ENCODE data around the gene CDKN1C. TPM values are rescaled to one million over a fixed set of nuclear protein-coding genes. Genes with fewer than 3 reads are reported as not detected.
A peak's percentile ranks its signal among the peaks of the same experiment; 100 is the strongest.

CDKN1C gene
- total and polyA plus RNA-seq, 2 donors (not counting 1 experiment from before 2014, with no cell fraction given), result 8.6 to 31.5 TPM

GRCh38 chr11:2838091-2838490, 47.5 kb downstream of the CDKN1C start:
- no peaks in the 10 kb centered on the region for H3K79me2 ChIP-seq (ENCODE audit: control insufficient read depth, insufficient read depth, low read length)
- no peaks in the 10 kb centered on the region for H3K36me3 ChIP-seq (ENCODE audit: control insufficient read depth, insufficient read depth, low read length)
- no peaks in the 10 kb centered on the region for H3K4me1 ChIP-seq (ENCODE audit: control insufficient read depth, extremely low read depth, insufficient read depth, low read length)
- no peak overlapping the region for H3K9ac ChIP-seq (ENCODE audit: insufficient read depth, low read length)
- H4K20me1 ChIP-seq (ENCODE audit: control insufficient read depth, extremely low read depth, insufficient read depth, low read length), result no peaks in the 10 kb centered on the region
- H2AFZ ChIP-seq (ENCODE audit: low read length), result no peak overlapping the region
- no peak overlapping the region for H3K4me3 ChIP-seq (replicated peaks in 1 of 4; ENCODE audit: control extremely low read depth in 1 of 4, insufficient read depth in 1 of 4, low read depth in 3 of 4, low read length in 4 of 4)
- no peak overlapping the region for H3K27ac ChIP-seq (ENCODE audit: insufficient read depth, low read length)
- H3K4me2 ChIP-seq (ENCODE audit: extremely low read depth, insufficient read depth, low read length), result no peak overlapping the region
- H3K27me3 ChIP-seq (ENCODE audit: control insufficient read depth, insufficient read depth, low read length), result peaks cover 5% of the 10 kb centered on the region
- TF ChIP-seq EZH2 (IDR thresholded peaks at IDR 0.05; ENCODE audit: low read length, missing control alignments) (no peak), CTCF (conservative IDR thresholded peaks at IDR 0.05 in 1 of 2, IDR thresholded peaks at IDR 0.05 in 1 of 2; ENCODE audit: low read depth in 1 of 2, low read length in 2 of 2) (no peak)
- DNase-seq (ENCODE audit: low read depth in 2 of 2), result no peak
- no peaks in the 10 kb centered on the region for H3K9me3 ChIP-seq (ENCODE audit: control insufficient read depth, insufficient read depth, low read depth, low read length)

GRCh38 chr11:2837651-2838050, 47.9 kb downstream of the CDKN1C start:
- H4K20me1 ChIP-seq (ENCODE audit: control insufficient read depth, extremely low read depth, insufficient read depth, low read length), result no peaks in the 10 kb centered on the region
- DNase-seq (ENCODE audit: low read depth in 2 of 2), result no peak
- H3K36me3 ChIP-seq (ENCODE audit: control insufficient read depth, insufficient read depth, low read length), result no peaks in the 10 kb centered on the region
- peaks cover 5% of the 10 kb centered on the region for H3K27me3 ChIP-seq (ENCODE audit: control insufficient read depth, insufficient read depth, low read length)
- no peaks in the 10 kb centered on the region for H3K79me2 ChIP-seq (ENCODE audit: control insufficient read depth, insufficient read depth, low read length)
- H3K9me3 ChIP-seq (ENCODE audit: control insufficient read depth, insufficient read depth, low read depth, low read length), result no peaks in the 10 kb centered on the region
- H3K4me2 ChIP-seq (ENCODE audit: extremely low read depth, insufficient read depth, low read length), result no peak overlapping the region
- no peak overlapping the region for H3K9ac ChIP-seq (ENCODE audit: insufficient read depth, low read length)
- no peak for TF ChIP-seq CTCF (conservative IDR thresholded peaks at IDR 0.05 in 1 of 2, IDR thresholded peaks at IDR 0.05 in 1 of 2; ENCODE audit: low read depth in 1 of 2, low read length in 2 of 2)
- no peak for TF ChIP-seq EZH2 (IDR thresholded peaks at IDR 0.05; ENCODE audit: low read length, missing control alignments)
- H3K4me1 ChIP-seq (ENCODE audit: control insufficient read depth, extremely low read depth, insufficient read depth, low read length), result no peaks in the 10 kb centered on the region
- no peak overlapping the region for H2AFZ ChIP-seq (ENCODE audit: low read length)
- H3K4me3 ChIP-seq (replicated peaks in 1 of 4; ENCODE audit: control extremely low read depth in 1 of 4, insufficient read depth in 1 of 4, low read depth in 3 of 4, low read length in 4 of 4), result no peak overlapping the region
- H3K27ac ChIP-seq (ENCODE audit: insufficient read depth, low read length), result no peak overlapping the region

- Histone ChIP-seq H3K4me2 (ENCODE audit: extremely low read depth, insufficient read depth, low read length) (no peak overlapping the region), H3K9ac (ENCODE audit: insufficient read depth, low read length) (no peak overlapping the region), H3K27ac (ENCODE audit: insufficient read depth, low read length) (no peak overlapping the region), H4K20me1 (ENCODE audit: control insufficient read depth, extremely low read depth, insufficient read depth, low read length) (no peaks in the 10 kb centered on the region), H3K79me2 (ENCODE audit: control insufficient read depth, insufficient read depth, low read length) (no peaks in the 10 kb centered on the region), H3K36me3 (ENCODE audit: control insufficient read depth, insufficient read depth, low read length) (no peaks in the 10 kb centered on the region), H3K27me3 (ENCODE audit: control insufficient read depth, insufficient read depth, low read length) (peaks cover 5% of the 10 kb centered on the region), H3K4me1 (ENCODE audit: control insufficient read depth, extremely low read depth, insufficient read depth, low read length) (no peaks in the 10 kb centered on the region), H2AFZ (ENCODE audit: low read length) (no peak overlapping the region), H3K9me3 (ENCODE audit: control insufficient read depth, insufficient read depth, low read depth, low read length) (no peaks in the 10 kb centered on the region), H3K4me3 (replicated peaks in 1 of 4; ENCODE audit: control extremely low read depth in 1 of 4, insufficient read depth in 1 of 4, low read depth in 3 of 4, low read length in 4 of 4) (no peak overlapping the region)
- TF ChIP-seq CTCF (conservative IDR thresholded peaks at IDR 0.05 in 1 of 2, IDR thresholded peaks at IDR 0.05 in 1 of 2; ENCODE audit: low read depth in 1 of 2, low read length in 2 of 2) (peak in 1 of 2 donors; percentile 50), EZH2 (IDR thresholded peaks at IDR 0.05; ENCODE audit: low read length, missing control alignments) (no peak)
- DNase-seq (ENCODE audit: low read depth in 2 of 2), result peak in 1 of 2 donors; percentile 58
These were observed 48.4 kb downstream of the CDKN1C start for GRCh38 chr11:2837096-2837601.

Measured in fibroblast of lung (primary cell).